Astrocyte of the cerebellum (primary cell): ENCODE results near the gene VDR.

Experiments used
- DNase-seq: peaks from one replicate; pipeline ENCODE4 v3.0.0-alpha.2; 2011; ENCODE audit warnings: low read depth
- H3K4me3 ChIP-seq: 2 replicates; pipeline ENCODE4 v1.5.1; 2011; ENCODE audit warnings: mild to moderate bottlenecking, low read depth, low read length, moderate library complexity
- in situ Hi-C: cut with HindIII; loops from 2 replicates; pipeline ENCODE4 v1.10.0; 2017; ENCODE audit warnings: low sequenced_read_pairs
- TF ChIP-seq, protein P1 (sequence below): IDR thresholded peaks from 2 replicates; pipeline ENCODE4 v1.5.1; 2012; ENCODE audit warnings: low read length, low read depth, moderate library complexity, mild to moderate bottlenecking; ENCODE audit errors: missing control alignments

Gene VDR

DNA sequence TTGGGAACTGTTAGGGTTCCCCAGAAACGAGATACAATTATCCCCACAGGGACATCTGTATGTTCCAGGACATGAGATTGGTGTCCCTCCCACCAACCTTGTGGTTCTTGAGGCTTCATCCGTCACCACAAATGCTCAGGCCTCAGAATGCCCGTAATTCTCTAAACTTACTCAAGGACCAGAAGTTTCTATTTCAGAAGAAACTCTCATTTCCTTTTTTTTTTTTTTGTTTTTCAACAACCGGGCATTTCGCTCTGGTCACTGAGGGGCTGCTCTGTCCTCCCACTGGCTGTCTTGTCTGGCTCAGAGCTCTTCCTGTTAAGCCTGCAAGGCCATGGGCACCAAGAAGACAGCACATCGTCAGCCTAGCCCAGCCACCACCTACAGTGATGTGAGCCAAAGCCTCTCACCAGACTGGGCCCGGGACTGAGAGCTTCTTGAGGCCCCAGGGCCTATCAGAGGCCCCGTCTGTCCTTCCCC lies 36.2 kb downstream of the VDR start:
- TF ChIP-seq, protein P1, sequence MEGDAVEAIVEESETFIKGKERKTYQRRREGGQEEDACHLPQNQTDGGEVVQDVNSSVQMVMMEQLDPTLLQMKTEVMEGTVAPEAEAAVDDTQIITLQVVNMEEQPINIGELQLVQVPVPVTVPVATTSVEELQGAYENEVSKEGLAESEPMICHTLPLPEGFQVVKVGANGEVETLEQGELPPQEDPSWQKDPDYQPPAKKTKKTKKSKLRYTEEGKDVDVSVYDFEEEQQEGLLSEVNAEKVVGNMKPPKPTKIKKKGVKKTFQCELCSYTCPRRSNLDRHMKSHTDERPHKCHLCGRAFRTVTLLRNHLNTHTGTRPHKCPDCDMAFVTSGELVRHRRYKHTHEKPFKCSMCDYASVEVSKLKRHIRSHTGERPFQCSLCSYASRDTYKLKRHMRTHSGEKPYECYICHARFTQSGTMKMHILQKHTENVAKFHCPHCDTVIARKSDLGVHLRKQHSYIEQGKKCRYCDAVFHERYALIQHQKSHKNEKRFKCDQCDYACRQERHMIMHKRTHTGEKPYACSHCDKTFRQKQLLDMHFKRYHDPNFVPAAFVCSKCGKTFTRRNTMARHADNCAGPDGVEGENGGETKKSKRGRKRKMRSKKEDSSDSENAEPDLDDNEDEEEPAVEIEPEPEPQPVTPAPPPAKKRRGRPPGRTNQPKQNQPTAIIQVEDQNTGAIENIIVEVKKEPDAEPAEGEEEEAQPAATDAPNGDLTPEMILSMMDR = no peak
- no peak for DNase-seq
- in situ Hi-C loops = no loop called here
- H3K4me3 ChIP-seq = no peak overlapping the region

DNA sequence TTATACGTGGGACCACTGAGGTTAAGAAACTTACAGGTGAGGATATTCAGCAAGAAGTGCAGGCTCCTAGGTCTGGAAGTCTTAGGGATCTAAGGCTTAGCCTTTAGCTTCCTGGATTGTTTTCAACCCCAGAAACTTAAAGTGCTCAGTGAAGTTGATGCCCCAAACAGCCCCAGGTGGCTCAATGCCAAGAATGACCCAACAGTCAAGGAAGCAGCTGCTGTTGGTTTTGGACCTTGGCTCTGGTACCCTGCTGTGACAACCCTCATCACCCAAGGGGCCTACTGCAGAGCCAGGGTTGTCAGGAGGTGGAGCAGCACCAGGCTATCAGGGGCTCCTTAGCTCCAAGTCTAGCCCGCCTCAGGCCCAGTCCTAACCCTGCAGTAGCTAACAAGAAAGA lies 36.8 kb downstream of the VDR start:
- no peak for DNase-seq
- TF ChIP-seq, protein P1 = no peak
- no peak overlapping the region for H3K4me3 ChIP-seq
- in situ Hi-C loops = no loop called here

DNA sequence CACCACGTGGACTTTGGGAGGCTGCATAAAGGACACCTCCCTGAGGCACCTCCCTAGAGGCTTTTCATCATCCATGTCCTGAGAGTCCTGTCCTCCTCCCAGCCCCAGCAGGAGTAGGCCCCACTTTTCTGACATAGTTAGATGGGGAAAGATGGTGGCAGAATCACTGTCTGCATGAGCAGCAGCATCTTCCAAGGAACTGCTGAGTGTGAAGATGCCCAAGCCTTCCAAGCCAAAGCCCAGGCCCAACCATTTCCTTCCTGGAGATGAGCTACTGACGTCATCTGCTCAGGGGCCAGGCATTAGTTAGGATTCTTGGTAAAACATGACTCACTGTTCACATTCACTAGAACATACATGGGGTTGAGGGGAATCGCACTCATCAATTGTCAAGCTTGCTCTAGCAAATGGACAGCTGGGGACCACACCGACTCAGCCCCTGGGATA lies 37.3 kb downstream of the VDR start:
- in situ Hi-C loops = no loop called here
- H3K4me3 ChIP-seq = no peak overlapping the region
- TF ChIP-seq, protein P1 = no peak
- peak; percentile 57 for DNase-seq

DNA sequence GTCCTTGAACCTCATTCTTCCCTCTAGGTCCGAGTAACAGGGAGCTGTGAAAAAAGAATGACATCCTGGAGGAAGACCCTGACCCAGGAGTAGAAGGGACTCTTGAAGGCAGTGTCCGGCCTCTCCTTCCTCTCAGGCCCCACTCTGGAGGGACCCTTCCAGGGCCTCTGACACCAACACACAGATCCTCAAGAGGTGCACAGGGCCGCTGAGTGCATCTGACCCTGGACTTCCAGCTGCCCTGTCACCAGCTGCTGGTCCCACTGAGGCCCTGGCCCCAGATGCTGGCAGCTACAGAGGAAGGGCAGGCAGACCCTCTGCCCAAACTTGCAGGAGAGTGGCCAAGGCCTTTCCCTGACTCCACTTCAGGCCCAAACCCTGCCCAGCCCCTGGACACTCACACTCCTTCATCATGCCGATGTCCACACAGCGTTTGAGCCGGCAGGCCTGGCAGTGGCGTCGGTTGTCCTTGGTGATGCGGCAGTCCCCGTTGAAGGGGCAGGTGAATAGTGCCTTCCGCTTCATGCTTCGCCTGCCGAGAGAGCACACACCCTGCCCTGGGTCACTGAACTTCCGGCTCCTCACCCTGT lies 40.1 kb downstream of the VDR start:
- TF ChIP-seq, protein P1 = no peak
- no peak overlapping the region for H3K4me3 ChIP-seq
- DNase-seq = no peak
- in situ Hi-C loops = no loop called here

DNA sequence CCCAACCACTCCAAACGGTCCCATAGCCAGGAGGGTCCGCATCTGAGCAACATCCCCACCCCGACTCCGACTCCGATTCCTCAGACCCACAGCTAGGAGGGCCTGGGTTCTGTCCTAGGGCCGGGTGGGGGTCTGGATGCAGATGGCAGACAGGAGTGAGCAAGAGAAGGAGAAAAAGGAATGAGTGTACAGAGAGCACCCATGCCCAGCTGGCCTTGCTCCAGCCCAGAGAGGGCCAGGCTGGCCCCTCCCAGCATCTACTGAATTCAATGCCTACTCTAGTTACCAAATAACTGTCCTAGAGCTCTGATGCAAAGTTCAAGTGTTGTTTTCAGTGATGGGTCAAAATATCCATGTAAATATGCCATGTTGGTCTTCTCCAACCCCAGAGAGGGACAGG lies 40.8 kb downstream of the VDR start:
- H3K4me3 ChIP-seq = no peak overlapping the region
- in situ Hi-C loops = no loop called here
- DNase-seq = no peak
- TF ChIP-seq, protein P1 = no peak

DNA sequence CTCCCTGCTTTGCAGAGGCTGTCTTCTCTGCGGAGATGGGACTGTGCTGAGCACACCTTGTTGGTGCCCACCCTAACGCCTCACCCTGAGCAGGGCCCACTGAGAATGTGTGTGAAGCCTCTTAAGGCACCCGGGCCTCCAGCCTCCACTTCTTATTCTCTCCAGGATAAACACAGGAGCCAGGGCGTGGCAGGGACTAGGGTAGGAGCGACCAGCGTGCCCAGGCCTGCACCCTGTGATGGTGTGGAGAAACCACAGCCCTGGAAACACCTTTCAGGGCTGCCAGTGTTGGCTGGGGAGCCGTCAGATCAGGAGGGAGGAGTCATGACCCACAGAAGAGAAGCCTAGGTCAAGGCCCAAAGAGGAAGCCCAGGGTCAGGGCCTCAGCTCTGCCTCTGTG lies 41.3 kb downstream of the VDR start:
- no peak overlapping the region for H3K4me3 ChIP-seq
- no peak for DNase-seq
- in situ Hi-C loops = no loop called here
- TF ChIP-seq, protein P1 = no peak
